GM23338 (cell line): ENCODE data around the gene MAST4. TPM values are rescaled to one million over a fixed set of nuclear protein-coding genes. Genes with fewer than 3 reads are reported as not detected.
"Not testable (repeated sequence)": the region's sequence is repeated elsewhere in the genome, so short reads cannot be mapped to it uniquely, and the experiment has no call there.

ENCODE experiments used
- ATAC-seq: fragments of 200-7000 bp; cut with Tn5 transposase; 3 replicates; pipeline ENCODE4 v1.9.1; 2020
- DNase-seq: peaks from one replicate; pipeline ENCODE4 v3.0.0-alpha.2; 2015; ENCODE audit warnings: low spot score
- H2AFZ ChIP-seq: fragments of 200-600 bp; sonication (generic); 2 replicates; pipeline ENCODE4 v1.8.0; 2016; ENCODE audit warnings: antibody characterized with exemption, mild to moderate bottlenecking, moderate library complexity
- H3F3A ChIP-seq: fragments of 200-600 bp; sonication (generic); replicated peaks from 2 replicates; pipeline ENCODE4 v1.8.0; 2017; ENCODE audit warnings: antibody characterized with exemption, mixed run types, low read depth
- H3K27ac ChIP-seq: fragments of 200-600 bp; sonication (generic); 2 replicates; pipeline ENCODE4 v1.6.1; 2016; ENCODE audit warnings: low read depth
- H3K27me3 ChIP-seq: fragments of 200-600 bp; sonication (generic); 2 replicates; pipeline ENCODE4 v1.8.0; 2016; ENCODE audit warnings: mild to moderate bottlenecking, mixed run types, moderate library complexity; ENCODE audit not compliant: insufficient read depth
- H3K36me3 ChIP-seq: fragments of 200-600 bp; sonication (generic); 2 replicates; pipeline ENCODE4 v1.8.0; 2016; ENCODE audit warnings: mild to moderate bottlenecking; ENCODE audit not compliant: insufficient read depth
- H3K4me1 ChIP-seq: fragments of 200-600 bp; sonication (generic); 2 replicates; pipeline ENCODE4 v1.8.0; 2016; ENCODE audit warnings: mild to moderate bottlenecking, moderate library complexity; ENCODE audit not compliant: insufficient read depth
- H3K4me2 ChIP-seq: fragments of 200-600 bp; sonication (generic); 2 replicates; pipeline ENCODE4 v1.7.1; 2017; ENCODE audit warnings: mixed run types
- H3K4me3 ChIP-seq: fragments of 200-600 bp; sonication (generic); 2 replicates; pipeline ENCODE4 v1.6.1; 2016; ENCODE audit warnings: mixed run types
- H3K79me2 ChIP-seq: fragments of 200-600 bp; sonication (generic); replicated peaks from 2 replicates; pipeline ENCODE4 v1.8.0; 2017; ENCODE audit warnings: mild to moderate bottlenecking; ENCODE audit not compliant: insufficient read depth
- H3K9me2 ChIP-seq: fragments of 200-600 bp; sonication (generic); 2 replicates; pipeline ENCODE4 v1.8.0; 2017; ENCODE audit not compliant: insufficient read depth
- H4K20me1 ChIP-seq: fragments of 200-600 bp; sonication (generic); replicated peaks from 2 replicates; pipeline ENCODE4 v1.8.0; 2017; ENCODE audit warnings: mild to moderate bottlenecking; ENCODE audit not compliant: insufficient read depth
- H3K27ac Mint-ChIP-seq: 2 replicates; pipeline ENCODE4 v1.8.0; 2020; ENCODE audit warnings: inconsistent platforms, mild to moderate bottlenecking, moderate library complexity, mixed read lengths
- H3K27me3 Mint-ChIP-seq: 3 replicates; pipeline ENCODE4 v1.8.0; 2022; ENCODE audit warnings: low read depth, mild to moderate bottlenecking, moderate library complexity, mixed read lengths, inconsistent platforms; ENCODE audit not compliant: insufficient read depth, poor library complexity
- H3K36me3 Mint-ChIP-seq: 3 replicates; pipeline ENCODE4 v1.8.0; 2021; ENCODE audit warnings: low read depth, mild to moderate bottlenecking, inconsistent platforms, moderate library complexity, mixed read lengths
- H3K4me1 Mint-ChIP-seq: 3 replicates; pipeline ENCODE4 v1.8.0; 2020; ENCODE audit warnings: mild to moderate bottlenecking, inconsistent platforms, mixed read lengths
- H3K4me3 Mint-ChIP-seq: 3 replicates; pipeline ENCODE4 v1.8.0; 2021; ENCODE audit warnings: moderate library complexity, mild to moderate bottlenecking, inconsistent platforms, mixed read lengths
- H3K9me3 Mint-ChIP-seq: 3 replicates; pipeline ENCODE4 v1.8.0; 2020; ENCODE audit warnings: moderate library complexity, mild to moderate bottlenecking, inconsistent platforms, mixed read lengths
- CREB1 ChIP-seq: fragments of 250-450 bp; sonication (Bioruptor Pico); IDR thresholded peaks from 2 replicates; pipeline ENCODE4 v1.5.0; 2020; ENCODE audit warnings: low read depth, mild to moderate bottlenecking, moderate library complexity
- CTCF ChIP-seq, 2 experiments: fragments of 200-600 bp in 1 of 2; sonication (generic) in 1 of 2; conservative IDR thresholded peaks; 2 replicates each; pipeline versions ENCODE4 v1.5.1 to v1.6.1; 2016 to 2017; ENCODE audit warnings: antibody characterized with exemption in 2 of 2, low read depth in 2 of 2, mild to moderate bottlenecking in 2 of 2, moderate library complexity in 1 of 2
- EZH2 ChIP-seq: fragments of 200-600 bp; sonication (generic); IDR thresholded peaks from one replicate; pipeline ENCODE4 v1.8.0; 2017; ENCODE audit warnings: antibody characterized with exemption, mild to moderate bottlenecking, low read depth; ENCODE audit not compliant: unreplicated experiment
- EZH2phosphoT487 ChIP-seq: fragments of 200-600 bp; sonication (generic); IDR thresholded peaks from one replicate; pipeline ENCODE4 v1.8.1; 2018; ENCODE audit warnings: antibody characterized with exemption; ENCODE audit not compliant: unreplicated experiment
- JUNB ChIP-seq: IDR thresholded peaks from one replicate; pipeline ENCODE4 v1.6.1; 2016; ENCODE audit warnings: antibody characterized with exemption; ENCODE audit not compliant: unreplicated experiment
- NANOG ChIP-seq: IDR thresholded peaks from 2 replicates; pipeline ENCODE4 v1.6.1; 2016; ENCODE audit warnings: antibody characterized with exemption, borderline replicate concordance
- POLR2AphosphoS5 ChIP-seq: IDR thresholded peaks from 2 replicates; pipeline ENCODE4 v1.6.1; 2016; ENCODE audit warnings: antibody characterized with exemption, low read depth
- STAT1 ChIP-seq: IDR thresholded peaks from one replicate; pipeline ENCODE4 v1.6.1; 2016; ENCODE audit warnings: antibody characterized with exemption; ENCODE audit not compliant: unreplicated experiment
- ZNF114 ChIP-seq: fragments of 250-450 bp; sonication (Bioruptor Pico); IDR thresholded peaks from 2 replicates; pipeline ENCODE4 v1.5.0; 2020; ENCODE audit warnings: mild to moderate bottlenecking, moderate library complexity
- ZNF331 ChIP-seq: fragments of 250-450 bp; sonication (Bioruptor Pico); IDR thresholded peaks from 2 replicates; pipeline ENCODE4 v1.5.0; 2020; ENCODE audit warnings: low read depth, mild to moderate bottlenecking, moderate library complexity
- polyA plus RNA-seq: library from polyadenylated mRNA; unstranded; fragments of >200 nt; fragmentation: Nextera tagmentation; extraction: Ambion mirVana; gene quantifications from 2 replicates; pipeline ENCODE4 v1.2.1, GENCODE V29; 2016
- total RNA-seq: library from RNA; depleted of rRNA; stranded (reverse); fragments of >200 nt; shearing (Covaris generic); gene quantifications from 2 replicates; pipeline ENCODE4 v1.2.3, GENCODE V29; 2014
- TF ChIP-seq, protein P1 (sequence below): IDR thresholded peaks from 2 replicates; pipeline ENCODE4 v1.6.1; 2016; ENCODE audit warnings: antibody characterized with exemption
- TF ChIP-seq, protein P2 (sequence below): IDR thresholded peaks from one replicate; pipeline ENCODE4 v1.6.1; 2018; ENCODE audit warnings: antibody characterized with exemption; ENCODE audit not compliant: unreplicated experiment

The MAST4 gene
- total and polyA plus RNA-seq, 2 experiments from 2014 or later, result 3.6 to 8.5 TPM

- TF ChIP-seq, protein P1, sequence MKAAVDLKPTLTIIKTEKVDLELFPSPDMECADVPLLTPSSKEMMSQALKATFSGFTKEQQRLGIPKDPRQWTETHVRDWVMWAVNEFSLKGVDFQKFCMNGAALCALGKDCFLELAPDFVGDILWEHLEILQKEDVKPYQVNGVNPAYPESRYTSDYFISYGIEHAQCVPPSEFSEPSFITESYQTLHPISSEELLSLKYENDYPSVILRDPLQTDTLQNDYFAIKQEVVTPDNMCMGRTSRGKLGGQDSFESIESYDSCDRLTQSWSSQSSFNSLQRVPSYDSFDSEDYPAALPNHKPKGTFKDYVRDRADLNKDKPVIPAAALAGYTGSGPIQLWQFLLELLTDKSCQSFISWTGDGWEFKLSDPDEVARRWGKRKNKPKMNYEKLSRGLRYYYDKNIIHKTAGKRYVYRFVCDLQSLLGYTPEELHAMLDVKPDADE, result no peak
- no peak for TF ChIP-seq POLR2AphosphoS5
- no peak for TF ChIP-seq ZNF114
- no peak for TF ChIP-seq ZNF331 (CRISPR knock-in tag)
These were observed 528.4 kb downstream of the MAST4 start (continued) for GRCh38 chr5:67124556-67124955.

DNA sequence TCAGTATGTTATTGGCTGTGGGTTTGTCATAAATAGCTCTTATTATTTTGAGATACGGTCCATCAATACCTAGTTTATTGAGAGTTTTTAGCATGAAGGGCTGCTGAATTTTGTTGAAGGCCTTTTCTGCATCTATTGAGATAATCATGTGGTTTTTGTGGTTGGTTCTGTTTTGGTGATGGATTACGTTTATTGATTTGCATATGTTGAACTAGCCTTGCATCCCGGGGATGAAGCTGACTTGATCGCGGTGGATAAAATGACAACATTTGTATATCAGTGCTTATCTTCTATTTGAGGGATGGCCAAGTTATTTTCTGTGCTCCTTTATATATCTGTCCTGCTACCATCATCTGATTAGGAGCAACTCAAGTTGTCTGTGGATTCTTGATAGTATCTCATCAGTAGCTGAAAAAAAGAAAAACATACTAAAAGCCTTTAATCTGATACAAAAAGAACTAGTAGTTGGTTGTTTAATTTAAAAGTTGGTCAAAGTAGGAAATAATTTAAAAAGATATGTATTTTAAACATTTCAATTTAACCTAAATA is 531.2 kb downstream of the MAST4 start:
- not testable (repeated sequence) for H3K4me2 ChIP-seq, H3K27ac Mint-ChIP-seq, H3K36me3 ChIP-seq, H3K27me3 Mint-ChIP-seq, ATAC-seq, H3K4me1 Mint-ChIP-seq, H2AFZ ChIP-seq, H4K20me1 ChIP-seq, H3F3A ChIP-seq, H3K9me2 ChIP-seq, H3K27ac ChIP-seq, H3K4me3 Mint-ChIP-seq, DNase-seq, H3K36me3 Mint-ChIP-seq, H3K4me1 ChIP-seq, H3K79me2 ChIP-seq, H3K4me3 ChIP-seq, H3K9me3 Mint-ChIP-seq, H3K27me3 ChIP-seq

- Mint-ChIP-seq H3K36me3 (no peaks in the 10 kb centered on the region), H3K27me3 (no peaks in the 10 kb centered on the region), H3K9me3 (no peaks in the 10 kb centered on the region), H3K4me1 (no peaks in the 10 kb centered on the region), H3K4me3 (no peak overlapping the region), H3K27ac (no peak overlapping the region)
- DNase-seq, result no peak
- Histone ChIP-seq H3K27me3 (no peaks in the 10 kb centered on the region), H3K4me3 (no peak overlapping the region), H2AFZ (no peak overlapping the region), H3K27ac (no peak overlapping the region), H3F3A (no peaks in the 10 kb centered on the region), H3K36me3 (no peaks in the 10 kb centered on the region), H3K9me2 (peaks cover 8% of the 10 kb centered on the region; the same call in 1 of the 2 replicates), H4K20me1 (no peaks in the 10 kb centered on the region), H3K4me2 (no peak overlapping the region), H3K4me1 (no peaks in the 10 kb centered on the region), H3K79me2 (no peaks in the 10 kb centered on the region)
- TF ChIP-seq ZNF114 (no peak), NANOG (no peak), POLR2AphosphoS5 (no peak), STAT1 (no peak), JUNB (no peak), EZH2 (no peak), ZNF331 (CRISPR knock-in tag) (no peak), EZH2phosphoT487 (no peak), CREB1 (CRISPR knock-in tag) (no peak), CTCF (conservative IDR thresholded peaks at IDR 0.05; ENCODE audit: low read depth in 2 of 2) (no peak)
- TF ChIP-seq, protein P2, sequence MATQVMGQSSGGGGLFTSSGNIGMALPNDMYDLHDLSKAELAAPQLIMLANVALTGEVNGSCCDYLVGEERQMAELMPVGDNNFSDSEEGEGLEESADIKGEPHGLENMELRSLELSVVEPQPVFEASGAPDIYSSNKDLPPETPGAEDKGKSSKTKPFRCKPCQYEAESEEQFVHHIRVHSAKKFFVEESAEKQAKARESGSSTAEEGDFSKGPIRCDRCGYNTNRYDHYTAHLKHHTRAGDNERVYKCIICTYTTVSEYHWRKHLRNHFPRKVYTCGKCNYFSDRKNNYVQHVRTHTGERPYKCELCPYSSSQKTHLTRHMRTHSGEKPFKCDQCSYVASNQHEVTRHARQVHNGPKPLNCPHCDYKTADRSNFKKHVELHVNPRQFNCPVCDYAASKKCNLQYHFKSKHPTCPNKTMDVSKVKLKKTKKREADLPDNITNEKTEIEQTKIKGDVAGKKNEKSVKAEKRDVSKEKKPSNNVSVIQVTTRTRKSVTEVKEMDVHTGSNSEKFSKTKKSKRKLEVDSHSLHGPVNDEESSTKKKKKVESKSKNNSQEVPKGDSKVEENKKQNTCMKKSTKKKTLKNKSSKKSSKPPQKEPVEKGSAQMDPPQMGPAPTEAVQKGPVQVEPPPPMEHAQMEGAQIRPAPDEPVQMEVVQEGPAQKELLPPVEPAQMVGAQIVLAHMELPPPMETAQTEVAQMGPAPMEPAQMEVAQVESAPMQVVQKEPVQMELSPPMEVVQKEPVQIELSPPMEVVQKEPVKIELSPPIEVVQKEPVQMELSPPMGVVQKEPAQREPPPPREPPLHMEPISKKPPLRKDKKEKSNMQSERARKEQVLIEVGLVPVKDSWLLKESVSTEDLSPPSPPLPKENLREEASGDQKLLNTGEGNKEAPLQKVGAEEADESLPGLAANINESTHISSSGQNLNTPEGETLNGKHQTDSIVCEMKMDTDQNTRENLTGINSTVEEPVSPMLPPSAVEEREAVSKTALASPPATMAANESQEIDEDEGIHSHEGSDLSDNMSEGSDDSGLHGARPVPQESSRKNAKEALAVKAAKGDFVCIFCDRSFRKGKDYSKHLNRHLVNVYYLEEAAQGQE, result no peak
- TF ChIP-seq, protein P1, result no peak
- ATAC-seq, result no peak
These were observed 533.6 kb downstream of the MAST4 start for GRCh38 chr5:67129768-67130167.
